ENCODE data around the gene PRKN. TPM values are rescaled to one million over a fixed set of nuclear protein-coding genes. Genes with fewer than 3 reads are reported as not detected.

The PRKN gene
- total RNA-seq, 1 donor: 6.1 TPM

GRCh38 chr6:161477876-161478425 is 1249.6 kb downstream of the PRKN start:
- no peaks in the 10 kb centered on the region for H3K9me3 ChIP-seq (ENCODE audit: low read depth, low read length)

GRCh38 chr6:161476711-161477110 is 1250.9 kb downstream of the PRKN start:
- Histone ChIP-seq H3K9me3 (ENCODE audit: low read depth, low read length) (no peaks in the 10 kb centered on the region), H3K4me3 (ENCODE audit: low read length) (no peak overlapping the region)

More at GRCh38 chr6:161477876-161478425, 1249.6 kb downstream of the PRKN start:
- no peak overlapping the region for H3K4me3 ChIP-seq (ENCODE audit: low read length)
- H3K27me3 ChIP-seq (ENCODE audit: insufficient read depth, low read length): no peaks in the 10 kb centered on the region
- H3K4me1 ChIP-seq (ENCODE audit: insufficient read depth, low read length): no peaks in the 10 kb centered on the region

GRCh38 chr6:161465403-161465802 is 1262.2 kb downstream of the PRKN start:
- H3K9me3 ChIP-seq (ENCODE audit: low read depth, low read length): no peaks in the 10 kb centered on the region
- no peak overlapping the region for H3K4me3 ChIP-seq (ENCODE audit: low read length)
- no peaks in the 10 kb centered on the region for H3K4me1 ChIP-seq (ENCODE audit: insufficient read depth, low read length)
- no peaks in the 10 kb centered on the region for H3K27me3 ChIP-seq (ENCODE audit: insufficient read depth, low read length)

More at GRCh38 chr6:161476711-161477110, 1250.9 kb downstream of the PRKN start:
- no peaks in the 10 kb centered on the region for H3K27me3 ChIP-seq (ENCODE audit: insufficient read depth, low read length)
- no peaks in the 10 kb centered on the region for H3K4me1 ChIP-seq (ENCODE audit: insufficient read depth, low read length)

- Histone ChIP-seq H3K4me3 (ENCODE audit: low read length) (no peak overlapping the region), H3K4me1 (ENCODE audit: insufficient read depth, low read length) (no peaks in the 10 kb centered on the region), H3K9me3 (ENCODE audit: low read depth, low read length) (no peaks in the 10 kb centered on the region), H3K27me3 (ENCODE audit: insufficient read depth, low read length) (no peaks in the 10 kb centered on the region)
Observed at GRCh38 chr6:161463071-161463470, 1264.5 kb downstream of the PRKN start.

GRCh38 chr6:161462148-161462547 is 1265.4 kb downstream of the PRKN start:
- Histone ChIP-seq H3K4me1 (ENCODE audit: insufficient read depth, low read length) (no peaks in the 10 kb centered on the region), H3K27me3 (ENCODE audit: insufficient read depth, low read length) (no peaks in the 10 kb centered on the region), H3K4me3 (ENCODE audit: low read length) (no peak overlapping the region), H3K9me3 (ENCODE audit: low read depth, low read length) (no peaks in the 10 kb centered on the region)

GRCh38 chr6:161459008-161459615 is 1268.5 kb downstream of the PRKN start:
- Histone ChIP-seq H3K4me1 (ENCODE audit: insufficient read depth, low read length) (no peaks in the 10 kb centered on the region), H3K4me3 (ENCODE audit: low read length) (no peak overlapping the region)

GRCh38 chr6:161458201-161458951 is 1269.2 kb downstream of the PRKN start:
- no peaks in the 10 kb centered on the region for H3K4me1 ChIP-seq (ENCODE audit: insufficient read depth, low read length)
- no peaks in the 10 kb centered on the region for H3K9me3 ChIP-seq (ENCODE audit: low read depth, low read length)
- H3K27me3 ChIP-seq (ENCODE audit: insufficient read depth, low read length): no peaks in the 10 kb centered on the region
- no peak overlapping the region for H3K4me3 ChIP-seq (ENCODE audit: low read length)

More at GRCh38 chr6:161459008-161459615, 1268.5 kb downstream of the PRKN start:
- Histone ChIP-seq H3K27me3 (ENCODE audit: insufficient read depth, low read length) (no peaks in the 10 kb centered on the region), H3K9me3 (ENCODE audit: low read depth, low read length) (no peaks in the 10 kb centered on the region)

- Histone ChIP-seq H3K27me3 (ENCODE audit: insufficient read depth, low read length) (no peaks in the 10 kb centered on the region), H3K4me3 (ENCODE audit: low read length) (no peak overlapping the region), H3K9me3 (ENCODE audit: low read depth, low read length) (no peaks in the 10 kb centered on the region), H3K4me1 (ENCODE audit: insufficient read depth, low read length) (no peaks in the 10 kb centered on the region)
Observed at GRCh38 chr6:161455848-161456247, 1271.7 kb downstream of the PRKN start.

GRCh38 chr6:161453558-161453957 is 1274.0 kb downstream of the PRKN start:
- Histone ChIP-seq H3K4me1 (ENCODE audit: insufficient read depth, low read length) (no peaks in the 10 kb centered on the region), H3K9me3 (ENCODE audit: low read depth, low read length) (no peaks in the 10 kb centered on the region), H3K4me3 (ENCODE audit: low read length) (no peak overlapping the region), H3K27me3 (ENCODE audit: insufficient read depth, low read length) (no peaks in the 10 kb centered on the region)

GRCh38 chr6:161452241-161452640 is 1275.3 kb downstream of the PRKN start:
- no peak overlapping the region for H3K4me3 ChIP-seq (ENCODE audit: low read length)
- no peaks in the 10 kb centered on the region for H3K4me1 ChIP-seq (ENCODE audit: insufficient read depth, low read length)
- no peaks in the 10 kb centered on the region for H3K9me3 ChIP-seq (ENCODE audit: low read depth, low read length)
- no peaks in the 10 kb centered on the region for H3K27me3 ChIP-seq (ENCODE audit: insufficient read depth, low read length)

GRCh38 chr6:161449521-161449920 is 1278.0 kb downstream of the PRKN start:
- H3K9me3 ChIP-seq (ENCODE audit: low read depth, low read length): no peaks in the 10 kb centered on the region
- H3K4me1 ChIP-seq (ENCODE audit: insufficient read depth, low read length): no peaks in the 10 kb centered on the region
- H3K27me3 ChIP-seq (ENCODE audit: insufficient read depth, low read length): no peaks in the 10 kb centered on the region
- H3K4me3 ChIP-seq (ENCODE audit: low read length): no peak overlapping the region

- Histone ChIP-seq H3K9me3 (ENCODE audit: low read depth, low read length) (no peaks in the 10 kb centered on the region), H3K4me1 (ENCODE audit: insufficient read depth, low read length) (no peaks in the 10 kb centered on the region), H3K4me3 (ENCODE audit: low read length) (no peak overlapping the region), H3K27me3 (ENCODE audit: insufficient read depth, low read length) (no peaks in the 10 kb centered on the region)
Observed at GRCh38 chr6:161446949-161447348, 1280.6 kb downstream of the PRKN start.

GRCh38 chr6:161446296-161446925 is 1281.2 kb downstream of the PRKN start:
- Histone ChIP-seq H3K4me3 (ENCODE audit: low read length) (no peak overlapping the region), H3K27me3 (ENCODE audit: insufficient read depth, low read length) (no peaks in the 10 kb centered on the region), H3K4me1 (ENCODE audit: insufficient read depth, low read length) (no peaks in the 10 kb centered on the region), H3K9me3 (ENCODE audit: low read depth, low read length) (no peaks in the 10 kb centered on the region)

GRCh38 chr6:161445021-161445799 is 1282.4 kb downstream of the PRKN start:
- H3K4me1 ChIP-seq (ENCODE audit: insufficient read depth, low read length): no peaks in the 10 kb centered on the region
- no peak overlapping the region for H3K4me3 ChIP-seq (ENCODE audit: low read length)
- H3K27me3 ChIP-seq (ENCODE audit: insufficient read depth, low read length): no peaks in the 10 kb centered on the region
- no peaks in the 10 kb centered on the region for H3K9me3 ChIP-seq (ENCODE audit: low read depth, low read length)

GRCh38 chr6:161444464-161444863 is 1283.1 kb downstream of the PRKN start:
- Histone ChIP-seq H3K27me3 (ENCODE audit: insufficient read depth, low read length) (no peaks in the 10 kb centered on the region), H3K4me3 (ENCODE audit: low read length) (no peak overlapping the region), H3K4me1 (ENCODE audit: insufficient read depth, low read length) (no peaks in the 10 kb centered on the region), H3K9me3 (ENCODE audit: low read depth, low read length) (no peaks in the 10 kb centered on the region)
